NOMO-1 treated with dmso at 0.1 percent for 144 hours (cell line): ENCODE data around the gene HYAL1.

Experiments used
- DNase-seq: peaks from one replicate; lab custom pipeline; 2025; ENCODE audit not compliant: unreplicated experiment; lab: John Stamatoyannopoulos, UW

HYAL1 gene

GRCh38 chr3:50334339-50335075 is 31.1 kb upstream of the HYAL1 start:
- no peak for DNase-seq

DNA sequence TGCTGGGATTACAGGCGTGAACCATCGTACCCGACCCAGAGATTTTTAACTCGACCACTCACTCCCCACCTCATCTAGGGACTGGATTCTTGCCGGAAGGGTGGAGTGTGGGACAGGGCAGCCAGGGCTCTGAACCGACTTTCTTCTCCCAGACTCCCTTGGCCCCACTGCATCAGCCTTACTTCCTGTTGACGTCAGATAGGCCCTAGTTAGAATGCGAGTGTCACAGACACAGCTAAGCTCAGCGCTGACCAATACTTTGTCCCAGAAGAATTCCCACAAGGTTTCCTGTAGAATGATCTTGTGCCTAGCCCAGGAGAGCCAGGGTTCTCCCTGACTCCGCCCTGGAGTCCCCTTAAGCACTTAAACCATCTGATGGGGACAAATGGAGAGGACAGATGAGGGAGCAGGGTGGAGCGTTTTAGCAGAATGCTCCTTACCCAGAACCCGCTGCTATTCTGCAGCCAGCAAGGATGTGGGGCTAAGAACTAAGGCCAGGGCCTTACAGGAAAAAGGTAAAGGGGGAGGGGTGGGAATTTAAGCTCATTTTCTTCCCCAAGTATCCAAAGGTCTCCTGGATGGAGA is 30.5 kb upstream of the HYAL1 start:
- DNase-seq, result no peak

- DNase-seq, result no peak
These were observed 28.1 kb upstream of the HYAL1 start for GRCh38 chr3:50331364-50331907.

- no peak for DNase-seq
These were observed 27.0 kb upstream of the HYAL1 start for GRCh38 chr3:50330330-50330729.

DNA sequence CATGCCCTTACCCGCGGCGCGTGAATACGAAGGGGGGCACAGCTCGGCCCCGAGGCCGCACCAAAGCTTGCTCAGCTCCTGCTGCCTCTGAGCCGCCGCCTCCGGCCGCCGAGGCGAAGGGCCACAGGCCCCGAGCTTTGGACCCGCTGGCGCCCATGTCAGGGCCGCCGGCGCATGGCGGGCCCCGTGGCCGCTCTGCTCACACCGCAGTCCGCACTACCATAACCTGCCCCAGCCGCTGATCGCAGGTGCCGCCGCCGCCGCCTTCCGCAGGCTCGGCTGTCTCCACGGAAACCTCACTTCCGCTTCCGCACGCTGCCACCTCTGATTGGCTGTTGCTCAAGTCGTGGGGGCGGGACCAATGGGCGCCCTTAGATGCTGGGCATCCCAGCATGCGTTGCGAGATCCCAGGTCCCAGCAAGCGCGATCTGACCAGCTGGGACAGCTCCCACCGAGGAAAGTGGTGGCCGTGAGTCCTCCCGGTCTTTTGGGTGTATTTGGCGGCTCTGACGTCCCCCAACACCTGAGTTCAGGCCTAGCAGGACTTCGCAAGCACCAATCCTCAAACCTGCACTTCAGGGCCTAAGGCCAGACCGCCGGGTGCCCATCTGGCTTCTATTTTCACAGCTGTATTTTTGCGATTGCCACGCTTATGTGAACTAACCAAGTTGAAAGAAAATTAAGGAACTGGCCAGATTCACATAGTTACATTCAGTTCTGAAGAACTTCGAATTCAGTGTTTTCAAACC is 24.7 kb upstream of the HYAL1 start, which contains the start of gene TUSC2:
Gene TUSC2, minus strand, starts transcription at position 281 of the 749 bp plus-strand sequence. Its CDS starts 124 bp downstream, at position 157.
- DNase-seq, result peak; percentile 92

DNA sequence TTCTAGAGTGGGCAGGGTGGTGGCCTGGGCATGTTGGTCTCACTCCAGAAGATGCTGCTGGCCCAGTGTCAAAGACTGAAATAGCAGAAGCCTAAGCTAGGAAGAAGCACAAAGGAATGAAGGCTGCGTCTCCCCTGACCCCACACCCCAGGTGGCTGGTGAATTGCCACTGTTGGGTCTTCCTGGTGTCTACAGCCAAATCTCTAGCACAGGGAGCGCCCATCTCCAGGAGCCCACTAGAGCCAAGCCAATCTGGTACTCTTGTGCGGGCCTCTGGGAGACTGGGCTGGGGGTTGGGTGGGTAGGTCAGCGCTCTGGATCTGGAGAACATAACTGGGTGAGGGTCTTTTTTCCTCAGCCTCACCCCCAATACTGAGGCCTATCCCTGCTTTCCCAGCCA is 23.8 kb upstream of the HYAL1 start:
- DNase-seq, result no peak

GRCh38 chr3:50326182-50326541 is 22.8 kb upstream of the HYAL1 start:
- no peak for DNase-seq

DNA sequence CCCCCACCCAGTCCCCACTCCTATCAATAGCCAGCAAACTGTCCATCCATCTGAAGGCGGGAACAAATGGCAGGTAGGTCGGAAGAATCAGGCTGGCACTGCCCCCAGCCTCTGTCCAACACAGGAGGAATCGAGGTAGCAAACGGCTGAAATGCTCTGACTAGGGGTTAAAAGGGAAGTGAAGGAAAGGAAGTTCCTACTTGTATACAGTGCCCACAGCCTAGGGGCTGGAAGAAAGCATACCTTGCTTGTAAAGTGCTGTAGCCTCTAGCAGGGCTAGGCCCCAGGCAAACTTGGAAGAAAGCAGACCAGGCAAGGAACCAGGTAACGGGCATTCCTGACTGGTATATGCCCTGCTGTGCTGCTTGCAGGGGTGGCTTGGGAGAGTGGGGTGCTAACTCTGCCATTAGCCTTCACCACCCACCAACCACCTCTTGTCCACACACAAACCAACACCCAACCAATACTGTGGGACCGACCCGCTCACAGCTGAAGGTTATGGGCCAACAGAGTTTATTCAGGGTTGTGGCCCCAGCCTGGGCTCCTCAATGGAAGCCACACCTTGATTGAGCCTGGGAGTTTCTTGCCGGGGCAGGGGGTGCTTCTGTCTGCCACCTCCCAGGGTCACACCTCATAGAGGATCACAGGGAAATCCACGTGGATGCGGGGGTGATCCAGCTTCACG is 22.3 kb upstream of the HYAL1 start:
- DNase-seq, result no peak

GRCh38 chr3:50325113-50325480 is 21.7 kb upstream of the HYAL1 start:
- DNase-seq, result no peak

DNA sequence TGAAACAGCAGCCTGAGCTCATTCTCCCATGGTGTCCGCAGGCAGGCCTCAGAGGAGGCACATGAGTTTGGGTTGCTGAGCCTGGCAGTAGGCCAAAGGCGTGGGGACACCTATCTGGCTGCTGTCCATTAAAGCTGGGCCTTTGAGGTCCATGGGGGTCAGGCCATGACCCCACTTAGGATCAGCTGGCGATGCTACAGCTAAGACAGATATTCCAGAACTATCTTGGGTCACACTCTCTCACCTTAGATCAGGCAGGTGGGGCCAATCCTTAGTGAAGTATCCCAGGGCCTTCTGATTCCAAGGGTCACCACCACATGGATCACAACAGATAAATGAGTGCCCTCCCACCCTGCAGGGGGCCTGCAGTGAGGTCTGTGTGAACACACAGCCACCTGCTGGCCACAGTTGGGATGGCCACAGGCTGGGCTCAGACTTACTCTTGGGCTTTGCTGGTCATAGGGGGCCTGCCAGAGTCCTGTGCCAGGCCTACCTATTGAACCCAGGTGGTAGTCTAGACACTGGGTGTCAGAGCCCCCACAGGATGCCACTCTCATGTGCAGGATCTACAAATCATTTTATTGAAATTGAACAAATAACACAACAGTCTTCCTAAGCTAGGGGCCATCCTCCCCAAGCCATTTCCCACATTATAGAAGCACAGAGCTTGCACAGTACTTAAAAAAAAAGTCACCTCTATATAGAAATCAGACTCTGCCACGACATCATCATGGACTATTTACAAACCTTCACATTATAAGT is 21.2 kb upstream of the HYAL1 start:
- peak; percentile 46 for DNase-seq

DNA sequence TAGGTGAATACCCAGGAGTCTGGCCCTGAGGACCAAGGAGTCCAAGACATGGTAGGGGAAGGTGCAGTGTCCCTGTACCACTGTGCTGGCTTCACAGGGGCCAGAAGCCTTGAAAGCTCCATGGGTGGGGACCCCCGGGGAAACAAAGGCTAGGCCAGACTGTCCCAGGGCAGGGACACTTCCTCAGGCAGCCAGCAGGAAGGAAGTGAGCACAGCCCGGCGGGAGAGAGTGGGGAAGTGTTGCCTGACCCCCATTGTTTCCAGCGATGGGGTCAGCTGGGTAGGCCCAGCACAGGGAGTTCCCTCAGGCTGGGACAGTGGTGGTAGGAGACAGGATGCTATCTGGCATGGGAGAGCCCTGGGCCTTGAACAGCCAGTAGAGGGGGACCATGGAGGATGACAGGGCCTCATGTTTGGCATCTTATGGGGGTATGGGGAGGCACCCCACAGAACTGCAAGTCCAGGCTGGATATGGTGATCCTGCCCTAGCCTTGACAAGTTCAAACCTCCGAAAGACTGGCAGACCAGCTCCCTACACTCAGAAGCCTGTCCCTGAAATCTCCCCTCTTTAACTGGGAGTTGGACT is 20.3 kb upstream of the HYAL1 start:
- DNase-seq, result no peak

DNA sequence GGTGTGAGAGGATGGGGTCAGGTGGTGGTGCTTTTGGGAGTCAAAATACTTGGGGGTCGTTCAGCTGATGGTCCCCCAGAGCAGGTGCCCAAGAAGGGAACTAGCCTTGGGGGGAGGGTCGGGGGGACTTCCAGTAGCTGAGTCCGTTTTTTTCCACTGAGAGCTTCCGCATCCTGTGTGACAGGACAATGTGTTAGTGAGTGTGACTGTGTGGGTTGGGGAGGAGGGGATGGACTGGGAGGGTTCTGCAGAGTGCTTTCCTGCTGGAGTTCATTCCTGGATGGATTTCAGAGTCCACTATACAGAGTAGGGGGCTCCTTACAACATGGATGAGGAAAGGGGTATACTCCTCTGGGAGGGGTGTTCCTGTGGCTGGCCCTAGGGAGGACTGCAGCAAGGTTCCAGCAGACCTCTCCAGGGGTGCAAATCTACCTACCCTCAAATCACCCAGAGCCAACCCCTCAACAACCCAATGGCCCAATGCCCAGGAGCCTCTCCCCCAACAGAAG is 19.8 kb upstream of the HYAL1 start:
- DNase-seq, result no peak

- no peak for DNase-seq
These were observed 19.2 kb upstream of the HYAL1 start, which contains the start of gene HYAL2 for GRCh38 chr3:50322386-50323091. Gene HYAL2 (minus strand): TSS chr3:50322745. CDS start chr3:50320489, 2,256 bp downstream.

DNA sequence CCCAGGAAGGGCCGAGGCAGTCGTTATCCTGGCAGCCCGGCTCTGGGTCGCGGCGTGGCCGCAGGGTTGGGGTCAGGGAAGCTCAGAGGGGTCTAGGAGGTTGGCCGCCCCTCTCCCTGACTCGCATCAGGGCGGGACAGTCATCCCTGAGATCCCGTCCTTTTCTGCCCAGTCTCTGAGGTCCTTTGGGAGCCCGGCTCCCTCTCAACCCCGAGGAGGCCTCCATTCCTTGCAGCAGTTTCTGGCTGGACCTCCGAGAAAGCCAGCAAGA is 18.7 kb upstream of the HYAL1 start:
- DNase-seq, result no peak

DNA sequence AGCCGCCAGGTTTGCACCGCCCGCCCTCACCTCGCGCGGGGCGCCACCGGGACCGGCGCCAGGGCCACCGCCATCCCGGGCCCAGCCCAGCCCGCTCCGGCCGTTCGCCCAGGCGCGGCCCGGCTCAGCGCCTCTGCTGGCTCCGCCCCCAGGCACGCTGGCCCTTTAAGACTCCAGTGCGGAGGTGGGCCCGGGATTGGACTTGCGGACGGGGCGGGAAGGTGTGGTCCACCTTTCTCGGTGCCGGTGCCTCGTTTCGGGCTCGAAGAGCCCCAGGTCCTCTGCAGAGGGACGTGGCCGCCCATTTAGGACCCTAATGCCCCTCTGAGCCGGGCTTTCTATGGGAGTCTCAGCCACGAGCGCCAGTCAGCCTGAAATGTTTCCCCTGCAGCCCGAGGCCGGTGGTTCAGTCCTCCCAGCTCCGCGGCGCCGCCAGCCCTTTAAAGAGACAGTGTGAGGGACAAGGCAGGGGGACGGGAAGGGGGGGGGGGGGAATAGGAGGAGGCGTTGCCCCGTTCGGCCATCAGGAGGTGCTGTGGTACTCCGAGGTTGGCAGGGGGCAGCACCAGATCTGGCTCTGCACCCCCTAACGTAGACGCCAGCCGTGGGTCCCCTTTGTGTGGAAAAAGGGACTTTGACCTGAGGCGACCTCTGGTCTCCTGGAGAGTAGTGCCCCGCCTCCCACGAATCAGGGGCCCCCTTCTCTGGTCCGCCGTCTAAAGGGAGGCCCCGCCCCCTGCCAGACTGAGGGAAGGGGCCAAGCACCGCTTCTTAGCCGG is 18.2 kb upstream of the HYAL1 start:
- peak; percentile 87 for DNase-seq

DNA sequence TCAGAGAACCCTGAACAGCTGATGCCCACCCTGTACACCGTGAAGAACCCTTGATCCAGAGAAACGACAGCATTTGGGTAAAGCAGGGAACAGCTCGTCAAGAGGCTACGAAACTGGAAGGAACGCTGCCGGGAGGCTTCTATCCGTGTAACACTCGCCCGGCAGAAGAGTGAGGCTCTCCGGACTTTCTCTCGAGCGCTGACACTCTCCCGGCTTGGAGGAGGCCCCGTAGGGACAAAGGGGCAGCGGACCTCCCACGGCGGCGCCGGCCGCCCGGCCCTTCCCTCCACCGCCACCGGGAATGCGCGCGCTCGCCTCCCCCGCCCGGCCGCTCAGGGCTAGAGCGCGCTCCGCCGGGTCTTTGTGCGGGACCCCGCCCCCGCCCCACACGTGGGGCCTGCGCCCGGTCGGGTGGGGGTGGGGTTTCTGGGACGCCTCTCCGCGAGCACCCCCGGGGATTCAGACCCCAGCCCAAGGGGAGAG is 17.5 kb upstream of the HYAL1 start:
- DNase-seq, result no peak

- DNase-seq, result no peak
These were observed 16.7 kb upstream of the HYAL1 start for GRCh38 chr3:50319894-50320625.
